Parathyroid adenoma (tissue), 2 donors: ENCODE results near the gene HMGB1.
"Not testable (repeated sequence)": the region's sequence is repeated elsewhere in the genome, so short reads cannot be mapped to it uniquely, and the experiment has no call there.

Experiments used
- H2AFZ ChIP-seq: fragments of 300-600 bp; sonication (generic); one replicate; pipeline ENCODE4 v1.7.0; 2017; ENCODE audit warnings: antibody characterized with exemption, mild to moderate bottlenecking
- H3K27ac ChIP-seq: fragments of 300-600 bp; sonication (generic); one replicate; pipeline ENCODE4 v1.7.0; 2017
- H3K27me3 ChIP-seq: fragments of 300-600 bp; sonication (generic); one replicate; pipeline ENCODE4 v1.7.0; 2017; ENCODE audit warnings: low read length; ENCODE audit not compliant: control insufficient read depth, insufficient read depth
- H3K36me3 ChIP-seq: fragments of 300-600 bp; sonication (generic); one replicate; pipeline ENCODE4 v1.7.0; 2017; ENCODE audit warnings: low read length; ENCODE audit not compliant: control insufficient read depth, insufficient read depth
- H3K4me1 ChIP-seq: fragments of 300-600 bp; sonication (generic); one replicate; pipeline ENCODE4 v1.7.0; 2017; ENCODE audit warnings: control low read depth
- H3K4me2 ChIP-seq: fragments of 300-600 bp; sonication (generic); one replicate; pipeline ENCODE4 v1.7.0; 2017; ENCODE audit warnings: low read length
- H3K4me3 ChIP-seq: fragments of 300-600 bp; sonication (generic); one replicate; pipeline ENCODE4 v1.7.0; 2017; ENCODE audit warnings: low read depth, low read length
- H3K79me2 ChIP-seq: fragments of 300-600 bp; sonication (generic); one replicate; pipeline ENCODE4 v1.7.0; 2017; ENCODE audit warnings: control low read depth
- H3K9ac ChIP-seq: fragments of 300-600 bp; sonication (generic); one replicate; pipeline ENCODE4 v1.7.0; 2017; ENCODE audit warnings: mild to moderate bottlenecking
- H3K9me3 ChIP-seq: fragments of 300-600 bp; sonication (generic); one replicate; pipeline ENCODE4 v1.7.0; 2017; ENCODE audit warnings: low read length; ENCODE audit not compliant: control insufficient read depth
- CTCF ChIP-seq: fragments of 300-600 bp; sonication (generic); IDR thresholded peaks from one replicate; pipeline ENCODE4 v1.7.0; 2017; ENCODE audit warnings: antibody characterized with exemption, mild to moderate bottlenecking
- donor health status: primary hyperparathyroidism.

The HMGB1 gene

DNA sequence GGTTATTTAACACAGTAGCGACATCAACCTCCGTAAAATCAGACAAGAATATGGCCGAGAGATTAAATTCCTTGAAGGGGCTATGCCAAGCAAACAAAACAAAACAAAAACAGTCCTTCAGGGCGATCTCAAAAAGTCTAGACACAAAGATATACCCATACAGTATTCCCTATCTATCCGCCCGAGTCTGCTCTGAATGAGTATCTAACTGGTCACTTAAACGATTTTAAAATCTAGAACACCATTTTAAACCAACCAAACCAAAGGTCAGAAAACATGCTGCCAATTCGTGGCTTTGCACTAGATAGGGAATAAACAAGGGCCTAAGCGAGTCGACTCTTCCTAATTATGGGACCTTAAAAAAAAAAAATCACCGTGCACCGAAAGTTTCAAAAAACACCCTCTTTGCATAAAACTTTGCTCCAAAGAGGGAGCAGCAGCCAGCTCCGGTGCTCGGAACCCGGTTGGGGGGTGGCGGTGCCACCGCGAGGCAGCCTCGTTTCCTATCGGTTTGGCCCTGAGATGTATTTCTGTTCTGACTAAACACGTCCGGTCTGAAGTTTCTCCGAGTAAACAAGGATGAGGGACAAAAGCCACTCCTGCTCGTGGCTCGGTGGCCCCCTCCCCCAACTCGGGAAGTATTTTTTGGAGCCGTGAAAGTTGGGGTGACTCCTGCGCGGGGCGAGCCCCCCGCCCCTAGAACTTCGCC, 1.8 kb downstream of the HMGB1 start:
- Histone ChIP-seq H3K4me3 (peak overlapping the region; percentile 86), H2AFZ (peak overlapping the region; percentile 85), H3K4me2 (peak overlapping the region; percentile 71), H3K79me2 (no peaks in the 10 kb centered on the region), H3K9ac (peak overlapping the region; percentile 67), H3K27ac (peak overlapping the region; percentile 95), H3K9me3 (no peaks in the 10 kb centered on the region), H3K4me1 (peaks cover 6% of the 10 kb centered on the region), H3K27me3 (no peaks in the 10 kb centered on the region), H3K36me3 (no peaks in the 10 kb centered on the region)
- TF ChIP-seq CTCF: no peak

- not testable (repeated sequence) for H3K4me1 ChIP-seq, H3K9ac ChIP-seq, H3K27me3 ChIP-seq, H3K4me2 ChIP-seq, H3K9me3 ChIP-seq, H3K36me3 ChIP-seq, H3K4me3 ChIP-seq, H3K79me2 ChIP-seq, H2AFZ ChIP-seq
- TF ChIP-seq CTCF: peak; percentile 26
- peak overlapping the region; percentile 15 for H3K27ac ChIP-seq
Measured at GRCh38 chr13:30461279-30462066, 4.3 kb downstream of the HMGB1 start.

DNA sequence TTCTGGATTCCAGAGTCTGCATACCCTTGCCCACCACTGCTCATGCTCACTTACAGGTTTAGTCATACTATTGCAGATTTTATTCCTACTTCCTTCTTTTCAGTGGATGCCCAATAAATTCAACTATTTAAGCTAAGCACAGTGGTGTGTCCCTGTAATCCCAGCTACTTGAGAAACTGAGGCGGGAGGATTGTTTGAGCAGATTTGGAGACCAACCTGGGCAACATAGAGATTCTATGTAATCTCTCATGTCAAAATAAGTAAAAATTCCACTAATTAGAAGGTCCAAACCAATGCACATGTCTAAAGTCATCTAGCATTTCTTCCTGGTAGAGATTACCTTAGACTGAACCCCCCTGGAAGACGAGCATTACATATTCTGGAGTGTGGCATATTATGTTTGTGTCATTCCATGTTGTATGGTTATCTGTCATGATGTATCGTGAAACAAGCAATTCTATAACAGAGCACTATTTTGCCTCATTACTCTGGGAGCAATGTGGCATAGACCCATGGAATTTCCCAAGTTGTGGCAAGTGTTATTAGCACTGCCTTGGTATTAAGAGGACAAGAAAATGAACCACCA, 8.3 kb downstream of the HMGB1 start:
- Histone ChIP-seq H3K79me2 (no peaks in the 10 kb centered on the region), H2AFZ (no peak overlapping the region), H3K4me1 (peaks cover 6% of the 10 kb centered on the region), H3K27ac (no peak overlapping the region), H3K4me2 (no peak overlapping the region), H3K36me3 (no peaks in the 10 kb centered on the region), H3K9me3 (no peaks in the 10 kb centered on the region), H3K4me3 (no peak overlapping the region), H3K27me3 (no peaks in the 10 kb centered on the region), H3K9ac (no peak overlapping the region)
- no peak for TF ChIP-seq CTCF

DNA sequence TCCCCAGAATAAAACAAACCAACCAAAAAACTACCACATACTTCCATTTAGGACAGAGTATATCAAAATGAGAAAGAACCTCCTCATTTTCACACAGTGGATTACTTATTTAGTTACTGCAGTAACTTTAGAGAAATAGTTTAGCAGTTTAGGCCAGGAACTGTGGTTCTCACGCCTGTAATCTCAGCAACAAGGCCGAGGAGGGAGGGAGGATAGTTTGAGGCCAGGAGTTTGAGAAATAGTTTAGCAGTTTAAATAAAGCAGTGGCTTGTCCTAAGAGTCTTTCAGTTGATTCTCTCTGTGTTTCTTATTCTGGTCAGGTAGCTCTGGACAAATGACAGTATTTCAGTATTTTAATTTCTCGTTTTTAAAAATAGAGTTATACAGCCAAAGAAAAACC, 9.4 kb downstream of the HMGB1 start:
- no peak overlapping the region for H3K27ac ChIP-seq
- H3K9ac ChIP-seq: no peak overlapping the region
- no peak for TF ChIP-seq CTCF

More for the DNA sequence above, 9.4 kb downstream of the HMGB1 start:
- H3K4me2 ChIP-seq: no peak overlapping the region
- no peaks in the 10 kb centered on the region for H3K4me1 ChIP-seq
- H3K9me3 ChIP-seq: no peaks in the 10 kb centered on the region
- no peaks in the 10 kb centered on the region for H3K36me3 ChIP-seq
- no peak overlapping the region for H3K4me3 ChIP-seq
- no peak overlapping the region for H2AFZ ChIP-seq
- H3K79me2 ChIP-seq: no peaks in the 10 kb centered on the region
- H3K27me3 ChIP-seq: no peaks in the 10 kb centered on the region
